ENCODE results near the gene FGD2. TPM values are rescaled to one million over a fixed set of nuclear protein-coding genes. Genes with fewer than 3 reads are reported as not detected.

FGD2 gene
- total and polyA plus RNA-seq, 2 experiments from 2014 or later: 0.29 TPM; not detected in 1

- DNase-seq (ENCODE audit: low read depth in 1 of 2, low spot score in 1 of 2): no peak
- TF ChIP-seq CTCF (IDR thresholded peaks at IDR 0.05; ENCODE audit: low read depth, low read length): no peak
- H3K4me3 ChIP-seq: no peak overlapping the region
These were observed 1.4 kb downstream of the FGD2 start for GRCh38 chr6:37006793-37007339.

GRCh38 chr6:37007340-37008043 lies 2.0 kb downstream of the FGD2 start:
- no peaks in the 10 kb centered on the region for H3K36me3 ChIP-seq
- DNase-seq (ENCODE audit: low read depth in 1 of 2, low spot score in 1 of 2): no peak
- H3K27me3 ChIP-seq: no peaks in the 10 kb centered on the region
- H3K27ac ChIP-seq: no peak overlapping the region
- H3K9me3 ChIP-seq (ENCODE audit: low read depth): no peaks in the 10 kb centered on the region
- H3K4me3 ChIP-seq: no peak overlapping the region
- no peaks in the 10 kb centered on the region for H3K4me1 ChIP-seq (ENCODE audit: low read depth)
- TF ChIP-seq CTCF (IDR thresholded peaks at IDR 0.05; ENCODE audit: low read depth, low read length): no peak

More at GRCh38 chr6:37006793-37007339, 1.4 kb downstream of the FGD2 start:
- Histone ChIP-seq H3K9me3 (ENCODE audit: low read depth) (no peaks in the 10 kb centered on the region), H3K27me3 (no peaks in the 10 kb centered on the region), H3K36me3 (no peaks in the 10 kb centered on the region), H3K27ac (no peak overlapping the region), H3K4me1 (ENCODE audit: low read depth) (no peaks in the 10 kb centered on the region)

GRCh38 chr6:37008484-37009465 lies 3.3 kb downstream of the FGD2 start:
- Histone ChIP-seq H3K27me3 (no peaks in the 10 kb centered on the region), H3K36me3 (no peaks in the 10 kb centered on the region), H3K27ac (no peak overlapping the region), H3K4me3 (no peak overlapping the region), H3K9me3 (ENCODE audit: low read depth) (no peaks in the 10 kb centered on the region), H3K4me1 (ENCODE audit: low read depth) (no peaks in the 10 kb centered on the region)
- DNase-seq (ENCODE audit: low read depth in 1 of 2, low spot score in 1 of 2): no peak
- no peak for TF ChIP-seq CTCF (IDR thresholded peaks at IDR 0.05; ENCODE audit: low read depth, low read length)

GRCh38 chr6:37010402-37010892 lies 5.0 kb downstream of the FGD2 start:
- Histone ChIP-seq H3K9me3 (ENCODE audit: low read depth) (no peaks in the 10 kb centered on the region), H3K27me3 (no peaks in the 10 kb centered on the region), H3K4me1 (ENCODE audit: low read depth) (no peaks in the 10 kb centered on the region), H3K4me3 (no peak overlapping the region), H3K36me3 (no peaks in the 10 kb centered on the region), H3K27ac (no peak overlapping the region)
- no peak for TF ChIP-seq CTCF (IDR thresholded peaks at IDR 0.05; ENCODE audit: low read depth, low read length)
- no peak for DNase-seq (ENCODE audit: low read depth in 1 of 2, low spot score in 1 of 2)

- H3K27ac ChIP-seq: no peak overlapping the region
- H3K27me3 ChIP-seq: no peaks in the 10 kb centered on the region
- H3K4me1 ChIP-seq (ENCODE audit: low read depth): no peaks in the 10 kb centered on the region
- H3K9me3 ChIP-seq (ENCODE audit: low read depth): no peaks in the 10 kb centered on the region
- TF ChIP-seq CTCF (IDR thresholded peaks at IDR 0.05; ENCODE audit: low read depth, low read length): no peak
- H3K4me3 ChIP-seq: no peak overlapping the region
- DNase-seq (ENCODE audit: low read depth in 1 of 2, low spot score in 1 of 2): peak in 1 of 2 donors; percentile 76
- no peaks in the 10 kb centered on the region for H3K36me3 ChIP-seq
These were observed 6.4 kb downstream of the FGD2 start for GRCh38 chr6:37011656-37012378.

All from cardiac muscle cell (in vitro differentiated cells and primary cell).